K562 (cell line): Measurements from ENCODE around the gene SHBG. TPM values are rescaled to one million over a fixed set of nuclear protein-coding genes. Genes with fewer than 3 reads are reported as not detected.

Experiments used
- BACH1 ChIP-seq: fragments of 200-800 bp; sonication (Bioruptor generic); IDR thresholded peaks from 2 replicates; pipeline ENCODE4 v1.6.1; 2016; ENCODE audit warnings: missing genetic modification characterization, missing compliant biosample characterization
- C11orf30 ChIP-seq: fragments of 450-650 bp; IDR thresholded peaks from 2 replicates; pipeline ENCODE4 v1.6.1; 2016; ENCODE audit warnings: low read depth, mild to moderate bottlenecking
- CBFA2T3 ChIP-seq: fragments of 450-650 bp; IDR thresholded peaks from 2 replicates; pipeline ENCODE4 v1.6.1; 2017
- DPF2 ChIP-seq: fragments of 450-650 bp; IDR thresholded peaks from 2 replicates; pipeline ENCODE4 v1.6.1; 2016
- LCOR ChIP-seq: sonication (generic); formaldehyde crosslinking; IDR thresholded peaks from 2 replicates; pipeline ENCODE4 v1.8.0; 2022; ENCODE audit warnings: mild to moderate bottlenecking, missing genetic modification reagents
- MAFF ChIP-seq: IDR thresholded peaks from 2 replicates; pipeline ENCODE4 v1.6.1; 2012; ENCODE audit warnings: low read length, improper control_type of control experiment
- MAFG ChIP-seq: fragments of 450-650 bp; conservative IDR thresholded peaks from 2 replicates; pipeline ENCODE4 v1.6.1; 2016; ENCODE audit warnings: missing genetic modification characterization, missing compliant biosample characterization
- MNT ChIP-seq, 2 experiments: fragments of 450-650 bp; conservative IDR thresholded peaks; 2 replicates each; pipeline ENCODE4 v1.6.1; 2017; ENCODE audit warnings: mild to moderate bottlenecking in 2 of 2, moderate library complexity in 2 of 2
- NFE2L1 ChIP-seq: fragments of 450-650 bp; IDR thresholded peaks from 2 replicates; pipeline ENCODE4 v1.6.1; 2016; ENCODE audit warnings: missing genetic modification characterization, low read depth, mild to moderate bottlenecking, missing compliant biosample characterization, moderate library complexity, borderline replicate concordance
- RCOR1 ChIP-seq, 2 experiments: IDR thresholded peaks; 2 replicates each; pipeline ENCODE4 v1.6.1; 2012; ENCODE audit warnings: low read depth in 2 of 2, low read length in 2 of 2, borderline replicate concordance in 1 of 2, improper control_type of control experiment in 1 of 2
- TEAD4 ChIP-seq, 2 experiments: sonication (generic) in 1 of 2; formaldehyde crosslinking in 1 of 2; IDR thresholded peaks; 2 replicates each; pipeline versions ENCODE4 v1.6.1 to v1.8.0; 2012 to 2022; ENCODE audit warnings: borderline replicate concordance in 1 of 2, inconsistent platforms in 1 of 2, low read length in 1 of 2, mild to moderate bottlenecking in 1 of 2, missing genetic modification reagents in 1 of 2
- ZNF586 ChIP-seq: fragments of 450-650 bp; formaldehyde crosslinking; conservative IDR thresholded peaks from 2 replicates; pipeline ENCODE4 v1.4.0; 2020; ENCODE audit warnings: mild to moderate bottlenecking, moderate library complexity
- polyA plus RNA-seq, 8 experiments: library from polyadenylated mRNA; depleted of rRNA in 4 of 8; stranded (reverse) in 5 of 8; unstranded in 3 of 8; fragments of >200 nt; fragmentation: Nextera tagmentation in 2 of 8; fragmentation: Illumina TruSeq in 1 of 8; extraction: Ambion mirVana in 2 of 8; extraction: Trizol in 1 of 8; gene quantifications; 2 replicates each; pipeline versions ENCODE4 v1.2.1 to v1.2.3, GENCODE V29; 2011 to 2014; ENCODE audit warnings: inconsistent platforms in 1 of 8, missing spikeins in 1 of 8
- total RNA-seq, 7 experiments: library from RNA; depleted of rRNA in 6 of 7; stranded (reverse); fragments of >200 nt in 6 of 7; fragmentation: Illumina TruSeq in 2 of 7; extraction: Trizol in 2 of 7; gene quantifications; 2 replicates each; pipeline versions ENCODE4 v1.2.1 to v1.2.3, GENCODE V29; 2011 to 2021; ENCODE audit warnings: low replicate concordance in 1 of 7
- TF ChIP-seq, protein P1 (sequence below), 2 experiments: fragments of 450-650 bp; IDR thresholded peaks; 2 replicates each; pipeline ENCODE4 v1.6.1; 2018; ENCODE audit warnings: mild to moderate bottlenecking in 2 of 2, low read depth in 1 of 2; ENCODE audit not compliant: partially characterized antibody in 2 of 2
- TF ChIP-seq, protein P2 (sequence below): fragments of 450-650 bp; IDR thresholded peaks from 2 replicates; pipeline ENCODE4 v1.6.1; 2016; ENCODE audit warnings: low read depth, mild to moderate bottlenecking, moderate library complexity
- TF ChIP-seq, protein P3 (sequence below): sonication (generic); formaldehyde crosslinking; IDR thresholded peaks from 2 replicates; pipeline ENCODE4 v1.8.1; 2022; ENCODE audit warnings: missing genetic modification reagents
- TF ChIP-seq, protein P4 (sequence below): fragments of 450-650 bp; formaldehyde crosslinking; conservative IDR thresholded peaks from 2 replicates; pipeline ENCODE4 v1.4.0; 2022; ENCODE audit warnings: mild to moderate bottlenecking, missing genetic modification characterization

Gene SHBG
- total and polyA plus RNA-seq, 9 of the 15 experiments (the other 6 are each of a cell fraction or from before 2014, with no cell fraction given), result not detected

GRCh38 chr17:7611635-7612293 is 18.2 kb upstream of the SHBG start (continued):
- peak; percentile 29; the same call in 1 of the 2 replicates for TF ChIP-seq TEAD4 (IDR thresholded peaks at IDR 0.05; ENCODE audit: low read length)
- no peak for TF ChIP-seq TEAD4 (CRISPR knock-in tag; IDR thresholded peaks at IDR 0.05; ENCODE audit: borderline replicate concordance)
- TF ChIP-seq, protein P1, sequence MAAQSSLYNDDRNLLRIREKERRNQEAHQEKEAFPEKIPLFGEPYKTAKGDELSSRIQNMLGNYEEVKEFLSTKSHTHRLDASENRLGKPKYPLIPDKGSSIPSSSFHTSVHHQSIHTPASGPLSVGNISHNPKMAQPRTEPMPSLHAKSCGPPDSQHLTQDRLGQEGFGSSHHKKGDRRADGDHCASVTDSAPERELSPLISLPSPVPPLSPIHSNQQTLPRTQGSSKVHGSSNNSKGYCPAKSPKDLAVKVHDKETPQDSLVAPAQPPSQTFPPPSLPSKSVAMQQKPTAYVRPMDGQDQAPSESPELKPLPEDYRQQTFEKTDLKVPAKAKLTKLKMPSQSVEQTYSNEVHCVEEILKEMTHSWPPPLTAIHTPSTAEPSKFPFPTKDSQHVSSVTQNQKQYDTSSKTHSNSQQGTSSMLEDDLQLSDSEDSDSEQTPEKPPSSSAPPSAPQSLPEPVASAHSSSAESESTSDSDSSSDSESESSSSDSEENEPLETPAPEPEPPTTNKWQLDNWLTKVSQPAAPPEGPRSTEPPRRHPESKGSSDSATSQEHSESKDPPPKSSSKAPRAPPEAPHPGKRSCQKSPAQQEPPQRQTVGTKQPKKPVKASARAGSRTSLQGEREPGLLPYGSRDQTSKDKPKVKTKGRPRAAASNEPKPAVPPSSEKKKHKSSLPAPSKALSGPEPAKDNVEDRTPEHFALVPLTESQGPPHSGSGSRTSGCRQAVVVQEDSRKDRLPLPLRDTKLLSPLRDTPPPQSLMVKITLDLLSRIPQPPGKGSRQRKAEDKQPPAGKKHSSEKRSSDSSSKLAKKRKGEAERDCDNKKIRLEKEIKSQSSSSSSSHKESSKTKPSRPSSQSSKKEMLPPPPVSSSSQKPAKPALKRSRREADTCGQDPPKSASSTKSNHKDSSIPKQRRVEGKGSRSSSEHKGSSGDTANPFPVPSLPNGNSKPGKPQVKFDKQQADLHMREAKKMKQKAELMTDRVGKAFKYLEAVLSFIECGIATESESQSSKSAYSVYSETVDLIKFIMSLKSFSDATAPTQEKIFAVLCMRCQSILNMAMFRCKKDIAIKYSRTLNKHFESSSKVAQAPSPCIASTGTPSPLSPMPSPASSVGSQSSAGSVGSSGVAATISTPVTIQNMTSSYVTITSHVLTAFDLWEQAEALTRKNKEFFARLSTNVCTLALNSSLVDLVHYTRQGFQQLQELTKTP (IDR thresholded peaks at IDR 0.05; ENCODE audit: low read depth in 1 of 2, partially characterized antibody in 2 of 2), result no peak
- TF ChIP-seq DPF2, result 0 out of 2 replicates have a peak, but pooled peaks have one; percentile 46
- 0 out of 4 replicates have a peak, but pooled peaks of 1 of the 2 experiments have one; percentile 7 for TF ChIP-seq MNT (conservative IDR thresholded peaks at IDR 0.05)
- TF ChIP-seq, protein P2, sequence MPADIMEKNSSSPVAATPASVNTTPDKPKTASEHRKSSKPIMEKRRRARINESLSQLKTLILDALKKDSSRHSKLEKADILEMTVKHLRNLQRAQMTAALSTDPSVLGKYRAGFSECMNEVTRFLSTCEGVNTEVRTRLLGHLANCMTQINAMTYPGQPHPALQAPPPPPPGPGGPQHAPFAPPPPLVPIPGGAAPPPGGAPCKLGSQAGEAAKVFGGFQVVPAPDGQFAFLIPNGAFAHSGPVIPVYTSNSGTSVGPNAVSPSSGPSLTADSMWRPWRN, result 0 out of 2 replicates have a peak, but pooled peaks have one; percentile 20
- no peak for TF ChIP-seq LCOR (CRISPR knock-in tag)
- TF ChIP-seq, protein P3, sequence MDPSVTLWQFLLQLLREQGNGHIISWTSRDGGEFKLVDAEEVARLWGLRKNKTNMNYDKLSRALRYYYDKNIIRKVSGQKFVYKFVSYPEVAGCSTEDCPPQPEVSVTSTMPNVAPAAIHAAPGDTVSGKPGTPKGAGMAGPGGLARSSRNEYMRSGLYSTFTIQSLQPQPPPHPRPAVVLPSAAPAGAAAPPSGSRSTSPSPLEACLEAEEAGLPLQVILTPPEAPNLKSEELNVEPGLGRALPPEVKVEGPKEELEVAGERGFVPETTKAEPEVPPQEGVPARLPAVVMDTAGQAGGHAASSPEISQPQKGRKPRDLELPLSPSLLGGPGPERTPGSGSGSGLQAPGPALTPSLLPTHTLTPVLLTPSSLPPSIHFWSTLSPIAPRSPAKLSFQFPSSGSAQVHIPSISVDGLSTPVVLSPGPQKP (CRISPR knock-in tag), result no peak
- TF ChIP-seq ZNF586 (CRISPR knock-in tag), result no peak
- peak; percentile 87 for TF ChIP-seq BACH1 (tag)
- peak in 1 of 2 experiments; percentile 98; a peak in 2 of 4 replicates for TF ChIP-seq RCOR1 (IDR thresholded peaks at IDR 0.05; ENCODE audit: borderline replicate concordance in 1 of 2, low read depth in 2 of 2, low read length in 2 of 2)
- peak; percentile 99 for TF ChIP-seq MAFG (tag)
- TF ChIP-seq MAFF, result peak; percentile 96
- TF ChIP-seq CBFA2T3, result peak; percentile 24; the same call in 1 of the 2 replicates
- TF ChIP-seq, protein P4, sequence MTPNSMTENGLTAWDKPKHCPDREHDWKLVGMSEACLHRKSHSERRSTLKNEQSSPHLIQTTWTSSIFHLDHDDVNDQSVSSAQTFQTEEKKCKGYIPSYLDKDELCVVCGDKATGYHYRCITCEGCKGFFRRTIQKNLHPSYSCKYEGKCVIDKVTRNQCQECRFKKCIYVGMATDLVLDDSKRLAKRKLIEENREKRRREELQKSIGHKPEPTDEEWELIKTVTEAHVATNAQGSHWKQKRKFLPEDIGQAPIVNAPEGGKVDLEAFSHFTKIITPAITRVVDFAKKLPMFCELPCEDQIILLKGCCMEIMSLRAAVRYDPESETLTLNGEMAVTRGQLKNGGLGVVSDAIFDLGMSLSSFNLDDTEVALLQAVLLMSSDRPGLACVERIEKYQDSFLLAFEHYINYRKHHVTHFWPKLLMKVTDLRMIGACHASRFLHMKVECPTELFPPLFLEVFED (CRISPR knock-in tag), result no peak
- peak; percentile 72; the same call in 1 of the 2 replicates for TF ChIP-seq NFE2L1
- peak; percentile 98 for TF ChIP-seq C11orf30
